DND-41 (cell line): Measurements from ENCODE around the gene DSCAML1.

ENCODE experiments used
- ATAC-seq: fragments of 200-7000 bp; cut with Tn5 transposase; 3 replicates; pipeline ENCODE4 v1.9.1; 2021; ENCODE audit warnings: low read depth; ENCODE audit not compliant: insufficient read depth
- DNase-seq: peaks from one replicate; pipeline ENCODE4 v3.0.0-alpha.2; 2020
- H2AFZ ChIP-seq: 2 replicates; pipeline ENCODE4 v1.6.0; 2012; ENCODE audit warnings: low read depth, low read length
- H3K27ac ChIP-seq: 2 replicates; pipeline ENCODE4 v1.5.1; 2012; ENCODE audit warnings: low read length, inconsistent platforms
- H3K27me3 ChIP-seq: fragments of 200-600 bp; sonication (generic); 2 replicates; pipeline ENCODE4 v1.6.0; 2012; ENCODE audit warnings: low read length, mild to moderate bottlenecking, inconsistent platforms; ENCODE audit not compliant: insufficient read depth, poor library complexity
- H3K36me3 ChIP-seq: 2 replicates; pipeline ENCODE4 v1.5.1; 2012; ENCODE audit warnings: low read length, inconsistent platforms; ENCODE audit not compliant: insufficient read depth
- H3K4me1 ChIP-seq: 2 replicates; pipeline ENCODE4 v1.5.1; 2012; ENCODE audit warnings: mild to moderate bottlenecking, low read length; ENCODE audit not compliant: insufficient read depth
- H3K4me2 ChIP-seq: 2 replicates; pipeline ENCODE4 v1.6.0; 2012; ENCODE audit warnings: mild to moderate bottlenecking, moderate library complexity, low read length, inconsistent platforms; ENCODE audit not compliant: insufficient read depth
- H3K4me3 ChIP-seq, 2 experiments: fragments of 200-600 bp in 1 of 2; shearing (Covaris generic) in 1 of 2; 2 replicates each; pipeline ENCODE4 v1.5.1; 2012 to 2016; ENCODE audit warnings: inconsistent platforms in 2 of 2, low read length in 2 of 2, mild to moderate bottlenecking in 2 of 2, low read depth in 1 of 2, moderate library complexity in 1 of 2
- H3K79me2 ChIP-seq: 2 replicates; pipeline ENCODE4 v1.6.0; 2012; ENCODE audit warnings: low read length, inconsistent platforms; ENCODE audit not compliant: insufficient read depth
- H3K9ac ChIP-seq: 2 replicates; pipeline ENCODE4 v1.6.0; 2012; ENCODE audit warnings: low read depth, mild to moderate bottlenecking, inconsistent platforms, low read length, moderate library complexity
- H3K9me3 ChIP-seq: 2 replicates; pipeline ENCODE4 v1.5.1; 2012; ENCODE audit warnings: low read length, moderate library complexity, mild to moderate bottlenecking, inconsistent platforms; ENCODE audit not compliant: insufficient read depth, severe bottlenecking
- H4K20me1 ChIP-seq: 2 replicates; pipeline ENCODE4 v1.6.0; 2012; ENCODE audit warnings: low read length; ENCODE audit not compliant: insufficient read depth
- CTCF ChIP-seq: IDR thresholded peaks from 2 replicates; pipeline ENCODE4 v1.5.1; 2012; ENCODE audit warnings: borderline replicate concordance, low read length, moderate library complexity, mild to moderate bottlenecking; ENCODE audit not compliant: poor library complexity, severe bottlenecking; ENCODE audit errors: extremely low read depth
- EZH2 ChIP-seq: IDR thresholded peaks from 3 replicates; pipeline ENCODE4 v1.6.1; 2012; ENCODE audit warnings: borderline replicate concordance, low read depth, mild to moderate bottlenecking, moderate library complexity, low read length, inconsistent platforms; ENCODE audit not compliant: severe bottlenecking

DSCAML1 gene

GRCh38 chr11:117515892-117516787 is 280.9 kb downstream of the DSCAML1 start:
- H2AFZ ChIP-seq: no peak overlapping the region
- no peak for TF ChIP-seq EZH2
- TF ChIP-seq CTCF: no peak
- no peak overlapping the region for H3K4me3 ChIP-seq
- H3K27ac ChIP-seq: no peak overlapping the region
- peaks cover 21% of the 10 kb centered on the region for H3K36me3 ChIP-seq
- no peaks in the 10 kb centered on the region for H3K27me3 ChIP-seq
- DNase-seq (no peak), ATAC-seq (no peak)
- no peak overlapping the region for H3K4me2 ChIP-seq
- no peaks in the 10 kb centered on the region for H3K9me3 ChIP-seq
- H4K20me1 ChIP-seq: peaks cover 10% of the 10 kb centered on the region
- no peaks in the 10 kb centered on the region for H3K79me2 ChIP-seq
- H3K9ac ChIP-seq: no peak overlapping the region
- H3K4me1 ChIP-seq: no peaks in the 10 kb centered on the region

GRCh38 chr11:117514256-117514655 is 282.8 kb downstream of the DSCAML1 start:
- peaks cover 10% of the 10 kb centered on the region for H4K20me1 ChIP-seq
- peaks cover 14% of the 10 kb centered on the region for H3K36me3 ChIP-seq
- H3K9me3 ChIP-seq: no peaks in the 10 kb centered on the region
- no peak overlapping the region for H3K27ac ChIP-seq
- TF ChIP-seq EZH2: no peak
- TF ChIP-seq CTCF: no peak
- no peak overlapping the region for H3K4me2 ChIP-seq
- H2AFZ ChIP-seq: no peak overlapping the region
- H3K27me3 ChIP-seq: no peaks in the 10 kb centered on the region
- no peak overlapping the region for H3K4me3 ChIP-seq
- H3K79me2 ChIP-seq: no peaks in the 10 kb centered on the region
- no peak for DNase-seq
- no peak overlapping the region for H3K9ac ChIP-seq
- no peak for ATAC-seq
- no peaks in the 10 kb centered on the region for H3K4me1 ChIP-seq

GRCh38 chr11:117513666-117514065 is 283.4 kb downstream of the DSCAML1 start:
- ATAC-seq: no peak
- no peak overlapping the region for H3K9ac ChIP-seq
- TF ChIP-seq EZH2: no peak
- TF ChIP-seq CTCF: no peak

More at GRCh38 chr11:117513666-117514065, 283.4 kb downstream of the DSCAML1 start:
- Histone ChIP-seq H3K4me3 (no peak overlapping the region), H3K79me2 (no peaks in the 10 kb centered on the region), H3K4me2 (no peak overlapping the region), H3K27ac (no peak overlapping the region), H4K20me1 (peaks cover 10% of the 10 kb centered on the region), H2AFZ (no peak overlapping the region), H3K27me3 (no peaks in the 10 kb centered on the region), H3K9me3 (no peaks in the 10 kb centered on the region), H3K36me3 (peaks cover 14% of the 10 kb centered on the region), H3K4me1 (no peaks in the 10 kb centered on the region)
- no peak for DNase-seq
